ENCODE results near the gene IKZF2.

The IKZF2 gene

DNA sequence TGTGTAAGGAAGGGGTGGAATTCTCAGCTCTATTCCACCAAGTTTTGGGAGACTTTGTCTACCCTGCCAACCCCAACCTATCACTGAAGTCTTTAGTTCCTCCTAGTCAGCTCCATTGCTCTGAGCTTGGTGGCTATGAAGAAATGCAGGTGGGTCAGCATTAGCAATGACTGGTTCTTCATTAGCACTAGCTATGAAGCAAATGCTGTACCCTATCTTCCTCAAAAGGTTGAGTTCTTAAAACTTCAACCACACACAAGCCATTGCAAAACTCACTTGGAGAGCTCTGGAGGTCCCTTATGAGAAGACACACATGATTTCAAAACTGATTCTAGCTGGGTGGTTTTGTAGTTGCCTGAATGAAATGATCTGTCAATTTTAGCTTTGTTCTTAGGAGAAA, 193.8 kb downstream of the IKZF2 start:
- DNase-seq (ENCODE audit: low read depth): no peak

DNA sequence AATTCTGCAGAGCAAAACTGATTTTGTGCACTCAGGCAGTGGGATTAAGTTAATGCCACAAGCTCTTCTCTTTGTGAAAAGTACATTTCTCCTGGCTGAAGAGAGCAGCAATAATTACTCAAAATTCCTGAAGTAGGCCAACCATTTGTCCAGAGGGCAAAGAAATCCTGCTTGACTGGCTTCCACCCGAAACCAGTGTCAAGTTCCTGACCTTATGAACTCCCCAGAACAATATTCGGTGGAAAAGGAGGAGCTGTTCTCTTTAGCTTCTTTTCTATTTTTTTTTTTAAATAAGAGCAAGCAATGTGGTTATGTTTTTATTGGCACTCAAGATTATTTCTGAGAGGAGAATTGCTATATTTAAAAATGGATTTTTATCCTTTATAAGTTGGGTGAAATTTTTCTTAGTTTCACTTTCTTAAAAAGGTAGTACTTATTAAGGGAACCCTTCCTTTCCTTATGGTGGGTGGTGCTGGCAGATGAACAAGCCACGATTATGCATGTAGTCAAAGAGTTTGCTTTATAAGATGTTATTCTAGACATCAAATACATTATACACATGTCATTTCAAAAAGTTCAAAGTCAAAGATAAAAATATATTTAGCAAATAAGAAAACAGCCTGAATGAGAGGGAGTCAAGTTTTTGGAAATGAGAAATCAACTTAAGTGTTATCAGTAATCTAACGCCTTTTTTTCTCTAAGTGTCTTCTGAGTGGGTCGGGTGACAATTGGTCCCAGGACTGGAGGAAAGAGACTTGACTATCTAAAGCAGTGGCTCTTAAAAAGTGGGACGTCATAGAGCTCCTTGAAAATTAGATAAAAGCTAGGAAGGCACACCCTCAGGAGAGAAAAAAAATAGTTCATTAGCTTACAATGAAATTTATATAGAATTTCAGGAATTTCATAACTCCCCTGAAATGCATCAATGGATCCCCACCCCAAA, 194.5 kb downstream of the IKZF2 start:
- DNase-seq (ENCODE audit: low read depth): no peak

DNA sequence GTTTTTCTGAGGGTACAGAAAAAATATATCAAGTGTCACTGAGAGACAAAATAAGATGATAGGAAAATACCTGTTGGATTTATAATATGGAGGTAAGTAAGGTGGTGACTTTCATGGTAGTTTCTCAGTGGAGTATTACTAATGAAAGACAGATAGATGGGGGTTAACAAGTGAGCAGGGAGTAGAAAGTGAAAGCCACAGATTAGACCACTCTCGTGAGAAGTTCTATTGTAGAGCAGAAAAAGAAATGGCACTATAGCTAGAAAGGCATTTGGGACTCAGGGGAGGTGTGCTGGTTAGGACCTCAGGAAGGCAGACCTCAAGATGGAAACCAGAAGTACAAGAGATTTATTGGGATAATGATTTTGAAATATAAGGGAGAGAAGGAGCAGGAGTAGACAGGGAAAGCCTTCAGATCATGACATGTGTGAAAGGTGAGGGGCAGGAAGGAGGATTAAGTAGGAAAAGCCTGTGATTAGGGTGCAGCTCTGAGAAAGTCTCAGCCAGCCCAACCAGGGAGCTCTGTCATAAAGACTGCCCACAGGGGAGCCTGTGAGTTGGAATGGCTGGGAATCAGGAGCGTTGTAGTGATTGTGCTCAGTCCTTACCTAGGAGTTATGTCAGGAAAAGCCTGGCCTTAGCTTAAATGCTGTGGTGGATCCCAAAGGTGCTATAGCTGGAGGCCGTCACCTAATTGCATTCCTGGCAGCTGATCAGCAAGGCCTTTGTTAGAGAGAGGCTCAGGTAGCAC, 198.1 kb downstream of the IKZF2 start:
- no peak for DNase-seq (ENCODE audit: low read depth)

DNA sequence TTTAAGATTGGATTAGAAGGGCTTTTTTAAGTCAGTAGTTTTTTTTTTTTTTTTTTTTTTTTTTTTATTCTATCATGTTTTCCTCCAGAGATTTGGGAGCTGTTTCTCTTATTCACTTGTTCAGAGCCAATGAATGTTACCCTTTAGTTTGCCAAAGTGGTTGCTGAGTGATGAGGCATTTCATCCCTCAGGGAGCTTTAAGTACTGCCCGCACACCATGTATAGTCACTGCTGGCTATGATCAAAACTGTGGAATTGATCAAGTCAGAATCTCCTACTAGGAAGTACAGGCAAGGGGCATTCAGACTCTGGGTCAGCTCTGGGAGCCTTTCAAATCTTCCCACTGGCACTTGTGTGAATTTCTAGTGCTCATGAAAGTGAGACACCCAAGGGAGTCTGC, 201.6 kb downstream of the IKZF2 start:
- DNase-seq (ENCODE audit: low read depth): no peak

Data from activated T-helper 1 cell treated with Interleukin-2 at 50 U/mL for 16 hours (primary cell).